ENCODE measurements around the gene AHDC1. TPM values are rescaled to one million over a fixed set of nuclear protein-coding genes. Genes with fewer than 3 reads are reported as not detected.

The AHDC1 gene
- total RNA-seq, 1 donor from 2014 or later: 23.7 TPM

- H3K4me3 ChIP-seq: no peak overlapping the region
- DNase-seq (no peak), ATAC-seq (peak; percentile 6 to 11)
- no peak for TF ChIP-seq CTCF (IDR thresholded peaks at IDR 0.05)
- H3K36me3 ChIP-seq: peaks cover 27% of the 10 kb centered on the region
- peaks cover 24% of the 10 kb centered on the region for H3K4me1 ChIP-seq
- H3K9me3 ChIP-seq: no peaks in the 10 kb centered on the region
- H3K27me3 ChIP-seq (ENCODE audit: low read depth): no peaks in the 10 kb centered on the region
- no peak overlapping the region for H3K27ac ChIP-seq
- intact Hi-C loops (cut with DNase I): loop anchor here (5.0 kb wide), 1 partner anchor 53 kb away; no protein-coding TSS in a partner anchor
Measured at GRCh38 chr1:27609210-27609555, 5.2 kb upstream of the AHDC1 start.

GRCh38 chr1:27607239-27607804 lies 3.4 kb upstream of the AHDC1 start:
- intact Hi-C loops (cut with DNase I): loop anchor here (5.0 kb wide), 1 partner anchor 55 kb away; no protein-coding TSS in a partner anchor
- Histone ChIP-seq H3K9me3 (no peaks in the 10 kb centered on the region), H3K4me1 (peaks cover 27% of the 10 kb centered on the region), H3K4me3 (no peak overlapping the region), H3K27ac (no peak overlapping the region), H3K27me3 (ENCODE audit: low read depth) (no peaks in the 10 kb centered on the region), H3K36me3 (peaks cover 8% of the 10 kb centered on the region)
- DNase-seq: no peak
- TF ChIP-seq CTCF (IDR thresholded peaks at IDR 0.05): no peak
- ATAC-seq: no peak

GRCh38 chr1:27606708-27607238 lies 2.8 kb upstream of the AHDC1 start:
- H3K4me1 ChIP-seq: peaks cover 33% of the 10 kb centered on the region
- DNase-seq: no peak

GRCh38 chr1:27605796-27606707 lies 2.1 kb upstream of the AHDC1 start:
- H3K9me3 ChIP-seq: no peaks in the 10 kb centered on the region
- DNase-seq (no peak), ATAC-seq (no peak)
- no peaks in the 10 kb centered on the region for H3K27me3 ChIP-seq (ENCODE audit: low read depth)
- H3K27ac ChIP-seq: no peak overlapping the region
- H3K4me1 ChIP-seq: peaks cover 40% of the 10 kb centered on the region
- intact Hi-C loops (cut with DNase I): loop anchor here (5.0 kb wide), 1 partner anchor 56 kb away; no protein-coding TSS in a partner anchor
- H3K4me3 ChIP-seq: no peak overlapping the region
- TF ChIP-seq CTCF (IDR thresholded peaks at IDR 0.05): peak; percentile 84
- no peaks in the 10 kb centered on the region for H3K36me3 ChIP-seq

More at GRCh38 chr1:27606708-27607238, 2.8 kb upstream of the AHDC1 start:
- Histone ChIP-seq H3K4me3 (no peak overlapping the region), H3K27me3 (ENCODE audit: low read depth) (no peaks in the 10 kb centered on the region), H3K27ac (no peak overlapping the region), H3K36me3 (peaks cover 4% of the 10 kb centered on the region), H3K9me3 (no peaks in the 10 kb centered on the region)
- intact Hi-C loops (cut with DNase I): loop anchor here (5.0 kb wide), 1 partner anchor 56 kb away; no protein-coding TSS in a partner anchor
- ATAC-seq: no peak
- TF ChIP-seq CTCF (IDR thresholded peaks at IDR 0.05): no peak

GRCh38 chr1:27605300-27605766 lies 1.4 kb upstream of the AHDC1 start:
- Histone ChIP-seq H3K4me1 (peaks cover 45% of the 10 kb centered on the region), H3K27me3 (ENCODE audit: low read depth) (no peaks in the 10 kb centered on the region), H3K4me3 (no peak overlapping the region), H3K36me3 (no peaks in the 10 kb centered on the region), H3K27ac (no peak overlapping the region), H3K9me3 (no peaks in the 10 kb centered on the region)
- ATAC-seq (no peak), DNase-seq (no peak)
- intact Hi-C loops (cut with DNase I): loop anchor here (5.0 kb wide), 1 partner anchor 57 kb away; no protein-coding TSS in a partner anchor
- TF ChIP-seq CTCF (IDR thresholded peaks at IDR 0.05): no peak
